ENCODE data around the gene MTF2. TPM values are rescaled to one million over a fixed set of nuclear protein-coding genes. Genes with fewer than 3 reads are reported as not detected.

MTF2 gene
- total and polyA plus RNA-seq, 4 donors: 3.2 to 17.8 (median 12.6) TPM

- Histone ChIP-seq H3K9me3 (ENCODE audit: control insufficient read depth in 4 of 4, low read length in 3 of 4) (no peaks in the 10 kb centered on the region), H3K4me1 (ENCODE audit: control insufficient read depth in 4 of 4, insufficient read depth in 4 of 4, low read length in 3 of 4) (no peaks in the 10 kb centered on the region), H3K9ac (ENCODE audit: low read depth in 1 of 2, low read length in 2 of 2) (no peak overlapping the region), H3K36me3 (ENCODE audit: control insufficient read depth in 4 of 4, insufficient read depth in 3 of 4, low read depth in 1 of 4, low read length in 3 of 4) (peaks cover 4 to 38% (median 25%) of the 10 kb centered on the region in 4 donors), H3K4me3 (ENCODE audit: low read depth in 1 of 3, low read length in 3 of 3) (no peak overlapping the region), H3K27ac (ENCODE audit: low read depth in 1 of 2, low read length in 2 of 2) (no peak overlapping the region), H3K27me3 (ENCODE audit: control insufficient read depth in 4 of 4, insufficient read depth in 4 of 4, low read length in 3 of 4) (no peaks in the 10 kb centered on the region)
- DNase-seq (ENCODE audit: low spot score): no peak
- TF ChIP-seq REST (IDR thresholded peaks at IDR 0.05): no peak
- no peak for TF ChIP-seq ZBTB33 (IDR thresholded peaks at IDR 0.05)
- no peak for TF ChIP-seq HNF4A (conservative IDR thresholded peaks at IDR 0.05)
- TF ChIP-seq RXRA (IDR thresholded peaks at IDR 0.05): no peak
- TF ChIP-seq FOXA2 (IDR thresholded peaks at IDR 0.05): no peak
- TF ChIP-seq YY1 (IDR thresholded peaks at IDR 0.05): no peak
- TF ChIP-seq GABPA (IDR thresholded peaks at IDR 0.05 in 1 of 2, conservative IDR thresholded peaks at IDR 0.05 in 1 of 2): no peak
- no peak for TF ChIP-seq EGR1 (IDR thresholded peaks at IDR 0.05; ENCODE audit: low read depth in 2 of 2)
- TF ChIP-seq CTCF (IDR thresholded peaks at IDR 0.05; ENCODE audit: low read depth, low read length, missing input control): no peak
- no peak for TF ChIP-seq FOXA1 (IDR thresholded peaks at IDR 0.05)
- TF ChIP-seq JUND (IDR thresholded peaks at IDR 0.05): no peak
- no peak for TF ChIP-seq TAF1 (conservative IDR thresholded peaks at IDR 0.05)
- TF ChIP-seq HNF4G (IDR thresholded peaks at IDR 0.05): no peak
- TF ChIP-seq MAX (IDR thresholded peaks at IDR 0.05): no peak
- TF ChIP-seq SP1 (IDR thresholded peaks at IDR 0.05): no peak
- TF ChIP-seq NR2F2 (IDR thresholded peaks at IDR 0.05): no peak
- no peak for TF ChIP-seq RAD21 (IDR thresholded peaks at IDR 0.05)
Measured at GRCh38 chr1:93151474-93151873, 72.4 kb downstream of the MTF2 start.

- H3K4me3 ChIP-seq (ENCODE audit: low read depth in 1 of 3, low read length in 3 of 3): no peak overlapping the region
- DNase-seq (ENCODE audit: low spot score): no peak
- 94% methylated on average over 2 of the region's 2 CpGs for WGBS
- no peak overlapping the region for H3K27ac ChIP-seq (ENCODE audit: low read depth in 1 of 2, low read length in 2 of 2)
- no peaks in the 10 kb centered on the region for H3K4me1 ChIP-seq (ENCODE audit: control insufficient read depth in 4 of 4, insufficient read depth in 4 of 4, low read length in 3 of 4)
- H3K36me3 ChIP-seq (ENCODE audit: control insufficient read depth in 4 of 4, insufficient read depth in 3 of 4, low read depth in 1 of 4, low read length in 3 of 4): peaks cover 6 to 44% (median 33%) of the 10 kb centered on the region in 4 donors
- H3K9me3 ChIP-seq (ENCODE audit: control insufficient read depth in 4 of 4, low read length in 3 of 4): no peaks in the 10 kb centered on the region
- no peaks in the 10 kb centered on the region for H3K27me3 ChIP-seq (ENCODE audit: control insufficient read depth in 4 of 4, insufficient read depth in 4 of 4, low read length in 3 of 4)
- H3K9ac ChIP-seq (ENCODE audit: low read depth in 1 of 2, low read length in 2 of 2): no peak overlapping the region
- no peak for TF ChIP-seq RXRA (IDR thresholded peaks at IDR 0.05)
- TF ChIP-seq NR2F2 (IDR thresholded peaks at IDR 0.05): no peak
- no peak for TF ChIP-seq TAF1 (conservative IDR thresholded peaks at IDR 0.05)
- TF ChIP-seq SP1 (IDR thresholded peaks at IDR 0.05): no peak
- no peak for TF ChIP-seq RAD21 (IDR thresholded peaks at IDR 0.05)
- TF ChIP-seq HNF4A (conservative IDR thresholded peaks at IDR 0.05): no peak
Measured at GRCh38 chr1:93152835-93153234, 73.8 kb downstream of the MTF2 start.

Data from liver (tissue), 9 donors.